NCI-H187 (cell line): Measurements from ENCODE around the gene TMED8.
"Not testable (repeated sequence)": the region's sequence is repeated elsewhere in the genome, so short reads cannot be mapped to it uniquely, and the experiment has no call there.

Experiments
- DNase-seq, 2 experiments: peaks; one replicate each; lab custom pipeline; 2025; lab: John Stamatoyannopoulos, UW

Gene TMED8

DNA sequence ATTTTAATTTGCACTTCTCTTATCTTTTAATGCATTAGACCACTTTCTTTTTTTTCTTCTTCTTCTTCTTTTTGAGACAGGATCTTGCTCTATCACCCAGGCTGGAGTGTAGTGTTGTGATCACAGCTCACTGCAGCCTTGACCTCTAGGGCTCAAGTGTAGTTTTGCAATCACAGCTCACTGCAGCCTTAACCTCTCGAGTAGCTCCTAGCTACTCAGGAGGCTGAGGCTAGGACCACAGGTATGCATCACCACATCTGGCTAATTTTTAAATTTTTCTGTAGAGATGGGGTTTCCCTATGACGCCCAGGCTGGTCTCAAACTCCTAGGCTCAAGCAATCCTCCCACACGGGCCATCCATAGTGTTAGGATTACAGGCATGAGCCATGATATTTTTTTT lies 12.7 kb downstream of the TMED8 start:
- no peak for DNase-seq

DNA sequence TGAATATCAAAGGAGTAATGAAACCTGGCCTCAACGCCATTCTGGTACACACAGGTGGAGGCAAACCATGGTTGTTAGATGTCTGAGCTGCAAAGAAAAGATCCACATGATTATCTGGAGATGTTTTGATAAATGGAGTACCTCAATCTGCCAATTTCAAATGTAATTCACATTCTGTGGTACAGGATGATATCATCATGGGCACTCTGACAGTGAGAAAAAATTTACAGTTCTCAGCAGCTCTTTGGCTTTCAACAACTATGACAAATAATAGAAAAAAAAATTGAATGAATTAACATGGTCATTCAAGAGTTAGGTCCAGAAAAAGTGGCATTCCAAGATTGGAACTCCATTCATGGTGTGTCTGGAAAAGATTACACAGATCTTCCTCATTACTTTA lies 17.3 kb downstream of the TMED8 start:
- no peak for DNase-seq

DNA sequence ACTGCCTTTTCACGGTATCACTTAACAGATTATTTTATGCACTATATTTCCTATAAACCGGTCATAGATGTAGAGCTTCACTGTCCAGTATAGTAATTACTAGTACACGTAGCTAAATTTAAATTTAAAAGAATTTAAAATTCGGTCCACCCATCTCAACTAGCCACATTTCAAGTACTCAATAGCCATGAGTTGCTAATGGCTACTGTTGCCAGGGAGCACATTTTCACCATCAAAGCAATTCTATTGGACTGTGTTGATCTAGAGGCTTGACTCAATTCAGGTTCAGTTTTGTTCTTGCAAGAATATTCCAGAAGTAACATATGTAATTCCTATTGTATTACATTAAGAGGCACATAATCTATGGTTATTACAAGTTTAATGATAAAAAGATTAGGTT lies 20.0 kb downstream of the TMED8 start:
- DNase-seq = no peak

DNA sequence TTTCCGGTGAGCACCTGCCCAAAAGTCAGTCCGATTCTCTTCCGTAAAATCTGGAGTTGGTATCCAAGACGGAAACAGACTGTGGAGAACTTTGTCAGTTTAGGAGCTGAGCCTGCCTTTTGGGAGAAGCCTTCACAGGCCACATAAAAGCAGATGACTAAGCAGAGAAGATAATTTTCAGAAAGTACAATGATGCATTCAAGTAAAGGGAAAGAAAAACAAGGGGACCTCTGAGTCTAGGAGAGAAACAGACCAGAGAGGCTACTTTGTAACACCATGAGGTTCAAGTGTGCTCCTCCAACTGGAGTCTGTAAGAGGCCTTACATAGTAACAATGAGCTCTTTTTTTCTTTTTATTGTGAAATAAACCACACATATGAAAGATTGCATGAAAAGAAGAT lies 21.1 kb downstream of the TMED8 start:
- no peak for DNase-seq

DNA sequence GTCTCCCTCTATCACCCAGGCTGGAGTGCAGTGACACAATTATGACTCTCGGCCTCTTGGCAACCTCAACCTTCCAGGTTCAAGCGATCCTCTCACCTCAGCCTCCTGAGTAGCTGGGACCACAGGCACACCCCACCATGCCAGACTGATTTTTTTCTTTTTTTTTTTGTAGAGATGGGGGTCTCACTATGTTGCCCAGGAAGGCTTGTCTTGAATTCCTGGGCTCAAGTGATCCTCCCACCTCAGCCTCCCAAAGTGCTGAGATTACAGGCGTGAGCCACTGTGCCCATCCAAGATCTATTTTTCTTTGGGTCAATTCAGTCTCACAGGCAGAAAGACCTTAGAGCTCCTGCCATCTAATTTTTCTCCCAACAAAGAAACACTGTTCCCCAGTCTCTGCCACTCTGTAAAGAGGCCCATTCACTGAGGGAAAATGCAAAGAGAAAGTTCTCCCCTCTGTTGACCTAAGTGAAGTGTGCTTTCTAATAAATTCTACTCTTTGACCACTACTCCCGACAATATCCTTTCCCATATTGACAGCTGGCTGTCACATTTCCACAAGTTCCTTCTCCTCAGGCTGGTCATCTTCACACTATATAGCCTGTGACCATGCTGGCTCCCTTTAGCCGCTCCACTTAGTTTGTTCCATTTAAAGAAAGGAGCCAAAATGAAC lies 23.3 kb downstream of the TMED8 start:
- DNase-seq = no peak

DNA sequence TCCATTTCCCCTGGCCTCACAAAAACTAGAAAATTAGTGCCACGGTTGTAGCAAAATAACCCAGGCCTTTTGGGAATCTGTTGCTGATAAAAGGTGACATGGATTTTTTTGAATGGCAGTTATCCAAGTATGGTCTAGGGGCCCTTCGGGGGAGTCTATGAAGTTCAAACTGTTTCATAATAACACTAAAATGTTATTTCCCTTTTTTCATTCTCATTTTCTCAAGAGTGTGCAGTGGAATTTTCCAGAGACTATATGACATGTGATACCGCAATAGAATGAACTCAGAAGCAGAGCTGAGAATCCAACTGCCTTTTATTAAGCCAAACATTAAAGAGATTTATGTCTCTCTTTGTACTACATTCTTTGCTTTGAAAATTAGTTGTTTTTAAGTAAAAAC lies 29.1 kb downstream of the TMED8 start:
- no peak for DNase-seq

DNA sequence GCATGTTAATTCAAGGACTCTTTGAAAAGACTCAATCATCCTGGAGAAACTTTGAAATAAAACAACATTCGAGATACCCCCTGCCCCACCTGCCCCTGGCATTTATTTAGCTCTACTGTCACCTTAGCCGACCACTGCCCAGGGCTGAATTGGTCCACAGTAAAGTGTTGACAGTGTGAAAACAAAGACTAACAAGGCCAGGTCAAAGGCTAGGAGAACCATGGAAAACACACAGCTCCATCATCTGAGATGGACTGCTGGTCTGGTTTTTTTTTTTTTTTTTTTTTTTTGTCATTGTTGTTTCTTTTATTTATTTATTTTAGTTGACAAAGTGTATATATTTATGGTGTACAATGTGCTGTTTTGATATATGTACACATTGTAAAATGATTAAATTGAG lies 30.4 kb downstream of the TMED8 start:
- DNase-seq = no peak

DNA sequence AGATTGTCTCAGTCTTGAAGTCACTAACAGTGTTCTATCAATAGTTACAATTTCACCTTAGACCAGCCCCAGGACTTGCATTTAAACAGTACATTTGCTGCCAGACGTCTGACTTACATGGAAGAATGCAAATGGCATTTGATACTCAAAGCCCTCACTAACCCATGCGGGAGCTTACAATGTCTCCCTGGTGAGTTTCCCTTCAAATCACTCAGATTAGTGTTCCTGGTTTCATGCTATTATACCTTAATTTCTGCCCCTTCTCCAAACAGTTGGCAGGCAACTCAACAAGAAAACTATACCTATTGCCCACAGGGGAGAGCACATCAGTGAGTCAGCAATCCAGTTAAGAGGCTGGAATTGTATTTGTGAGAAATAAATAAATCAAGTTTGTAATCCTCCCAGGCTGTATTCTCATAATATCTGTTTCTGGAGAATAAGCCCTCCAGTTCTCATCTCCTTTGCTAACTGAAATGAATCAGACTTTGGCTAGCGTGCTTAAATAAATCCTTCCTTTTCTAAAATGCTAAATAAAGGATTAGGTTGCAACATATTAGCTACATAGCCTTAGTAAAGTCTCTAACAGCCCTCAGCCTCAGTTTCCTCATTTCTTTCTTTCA lies 32.4 kb downstream of the TMED8 start:
- DNase-seq = no peak

DNA sequence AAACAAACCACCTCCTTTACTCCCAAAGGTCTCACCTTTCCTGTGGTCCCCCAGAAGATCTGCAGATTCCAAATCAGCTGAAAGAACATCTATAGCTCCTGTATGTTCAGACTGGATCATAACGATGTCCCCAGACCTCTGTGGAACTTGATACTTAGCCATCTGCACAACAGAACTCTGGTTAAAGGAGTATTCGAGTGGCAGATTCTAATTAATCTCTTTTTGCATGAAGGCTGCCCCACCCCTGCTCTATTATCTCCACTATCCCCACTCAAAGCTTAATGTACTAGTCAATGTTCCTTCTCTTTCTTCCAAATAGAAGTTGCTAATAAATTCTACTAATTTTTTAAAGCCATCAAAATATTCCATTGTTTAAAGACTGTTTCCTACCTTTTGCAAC lies 33.2 kb downstream of the TMED8 start:
- peak; percentile 34 to 42 for DNase-seq

DNA sequence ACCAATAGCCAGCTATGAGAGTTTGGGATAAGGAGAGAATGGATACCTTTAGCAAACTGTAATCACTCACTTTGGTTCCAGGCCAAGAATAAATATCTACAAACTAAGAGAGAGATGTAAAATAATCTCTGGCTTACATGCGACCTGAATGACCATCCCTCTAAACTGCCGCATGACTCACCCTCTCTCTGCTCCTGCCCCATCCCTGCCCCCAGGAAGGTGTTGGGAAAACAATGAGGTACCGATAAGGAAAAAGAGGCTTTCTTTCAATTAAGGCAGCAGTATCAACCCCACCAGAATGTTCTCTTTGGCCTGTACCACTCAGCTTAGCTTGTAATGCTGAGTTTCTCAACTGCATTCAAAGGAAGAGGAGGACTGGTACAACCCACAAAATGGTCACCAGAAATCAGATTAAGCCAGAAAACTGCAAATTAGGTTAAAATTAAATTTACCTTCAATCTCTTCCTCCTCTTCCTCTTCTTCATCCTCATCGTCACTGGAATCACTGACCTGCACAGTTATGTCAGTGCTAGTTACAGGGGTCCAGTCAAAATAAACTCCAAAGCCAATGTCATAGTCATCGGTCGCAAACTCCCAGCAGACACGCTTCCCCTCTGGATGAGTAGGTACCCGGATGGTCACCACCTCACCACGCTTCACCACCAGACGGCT lies 34.0 kb downstream of the TMED8 start:
- DNase-seq = no peak

DNA sequence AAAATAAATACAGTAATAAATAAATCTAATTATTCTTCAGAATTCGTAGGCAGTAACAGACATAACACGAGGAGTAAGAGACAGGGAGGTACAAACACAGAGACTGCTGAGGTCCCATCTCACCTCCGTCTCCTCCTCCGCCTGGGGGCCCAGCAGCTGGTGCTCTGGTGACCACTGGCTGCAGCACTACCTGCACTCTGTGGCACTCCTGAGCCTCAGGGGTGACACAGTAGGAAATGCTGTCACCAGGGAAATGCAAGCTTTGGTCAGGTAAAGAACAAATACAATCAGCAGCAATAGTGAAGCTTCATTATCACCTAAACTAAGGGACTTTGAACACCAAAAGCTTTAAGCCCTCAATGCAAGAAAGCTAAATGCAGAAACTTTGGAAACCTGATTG lies 36.5 kb downstream of the TMED8 start:
- DNase-seq = no peak

DNA sequence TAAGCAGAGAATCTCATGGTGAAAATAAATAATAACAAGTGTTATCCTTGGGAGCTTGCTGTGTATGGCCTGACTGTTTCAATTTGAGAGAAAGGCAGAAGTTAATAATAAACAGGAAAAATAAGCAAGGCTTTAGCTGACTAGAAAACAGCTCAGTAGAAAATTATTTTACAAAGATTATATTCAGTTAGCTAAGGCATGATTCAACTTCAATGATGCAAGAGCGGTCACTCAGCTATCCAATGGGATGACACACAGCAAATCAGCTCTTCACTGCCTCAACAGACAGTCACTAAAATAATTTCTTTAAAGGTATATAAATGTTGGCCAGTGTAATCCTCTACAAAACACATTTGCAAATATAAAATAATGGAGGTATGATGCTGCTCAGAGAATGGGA lies 37.5 kb downstream of the TMED8 start:
- DNase-seq = no peak

DNA sequence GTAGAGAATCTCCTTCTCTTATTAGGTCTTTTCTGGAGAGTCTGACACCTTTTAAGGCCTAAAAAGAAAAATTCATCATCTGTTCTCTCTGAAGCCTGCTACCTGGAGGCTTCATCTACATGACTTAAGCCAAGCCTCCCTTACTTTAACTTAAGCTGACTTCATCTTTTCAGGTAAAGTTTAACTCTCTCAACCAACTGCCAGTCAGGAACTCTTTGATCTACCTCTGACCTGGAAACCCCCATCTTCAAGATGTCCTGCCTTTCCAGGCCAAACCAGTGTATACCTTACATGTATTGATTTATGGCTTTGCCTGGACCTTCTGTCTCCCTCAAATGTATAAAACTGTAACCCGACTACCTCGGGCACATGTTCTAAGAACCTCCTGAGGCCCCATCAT lies 38.6 kb downstream of the TMED8 start:
- DNase-seq = no peak

DNA sequence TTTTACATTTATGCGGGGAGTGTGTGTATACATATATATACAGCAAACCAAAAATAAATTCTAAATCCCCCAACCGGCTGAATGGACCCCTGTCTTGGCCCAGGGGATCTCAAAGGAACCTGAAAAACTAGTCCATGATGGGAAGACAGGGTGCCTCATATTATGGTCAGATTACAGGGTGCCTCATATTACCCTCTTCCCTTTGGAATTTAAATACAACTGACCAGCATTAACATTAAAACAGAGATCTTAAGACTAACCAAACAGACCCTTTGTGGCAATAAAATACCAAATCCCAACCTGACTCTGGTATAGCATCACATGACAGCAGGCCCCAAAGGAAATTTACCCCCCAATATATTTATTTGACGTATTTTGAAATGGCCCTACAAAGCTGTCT lies 39.0 kb downstream of the TMED8 start:
- no peak for DNase-seq

DNA sequence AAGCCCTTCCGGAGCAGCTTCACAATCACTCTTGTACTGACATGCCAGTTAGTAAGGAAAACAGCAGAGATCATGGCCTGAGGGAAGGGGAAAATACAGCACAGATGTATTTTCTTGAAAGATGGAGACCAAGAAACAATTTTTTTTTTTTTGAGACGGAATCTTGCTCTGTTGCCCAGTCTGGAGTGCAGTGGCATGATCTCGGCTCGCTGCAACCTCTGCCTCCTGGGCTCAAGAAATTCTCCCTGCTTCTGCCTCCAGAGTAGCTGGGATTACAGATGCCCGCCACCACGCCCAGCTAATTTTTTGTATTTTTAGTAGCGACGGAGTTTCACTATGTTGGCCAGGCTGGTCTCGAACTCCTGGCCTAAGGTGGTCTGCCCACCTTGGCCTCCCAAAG lies 39.6 kb downstream of the TMED8 start:
- not testable (repeated sequence) for DNase-seq

DNA sequence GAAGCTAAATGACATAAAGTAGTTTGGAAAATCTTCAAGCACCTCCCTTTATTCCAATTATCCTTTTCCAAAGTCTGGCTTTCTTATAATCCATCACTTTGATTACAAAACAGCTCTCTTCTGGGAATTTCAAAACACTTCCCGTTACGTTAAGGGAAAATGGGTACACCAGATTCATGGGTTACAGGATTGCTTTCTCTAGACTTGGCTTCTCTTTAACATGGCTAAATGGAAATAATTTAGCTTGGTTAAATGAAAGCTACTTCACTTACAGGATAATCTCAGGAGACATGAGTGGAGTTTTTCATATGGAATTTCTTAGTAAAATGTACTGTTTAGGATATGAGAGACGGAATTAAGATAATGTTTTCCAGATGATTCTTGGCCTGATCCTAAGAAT lies 41.3 kb downstream of the TMED8 start:
- DNase-seq = no peak

DNA sequence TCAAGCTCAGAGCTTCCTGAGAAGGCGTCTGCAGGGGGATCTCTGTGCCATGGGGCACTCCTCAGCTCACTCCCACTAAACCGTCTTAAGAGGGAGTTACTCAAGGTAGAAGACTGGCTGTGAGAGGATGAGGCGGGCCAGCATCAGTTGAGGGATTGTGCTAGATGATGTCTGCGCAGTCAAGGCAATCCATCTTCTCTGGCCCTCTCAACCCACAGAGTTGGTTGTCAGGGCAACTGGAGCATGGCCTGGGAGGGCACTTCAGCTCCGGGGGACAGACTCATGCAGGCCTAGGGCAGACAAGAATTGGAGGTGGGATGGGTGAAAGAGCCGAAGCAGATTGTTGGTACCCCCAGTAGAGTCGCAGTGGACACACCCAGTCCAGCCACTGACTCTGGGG lies 47.0 kb downstream of the TMED8 start:
- no peak for DNase-seq

DNA sequence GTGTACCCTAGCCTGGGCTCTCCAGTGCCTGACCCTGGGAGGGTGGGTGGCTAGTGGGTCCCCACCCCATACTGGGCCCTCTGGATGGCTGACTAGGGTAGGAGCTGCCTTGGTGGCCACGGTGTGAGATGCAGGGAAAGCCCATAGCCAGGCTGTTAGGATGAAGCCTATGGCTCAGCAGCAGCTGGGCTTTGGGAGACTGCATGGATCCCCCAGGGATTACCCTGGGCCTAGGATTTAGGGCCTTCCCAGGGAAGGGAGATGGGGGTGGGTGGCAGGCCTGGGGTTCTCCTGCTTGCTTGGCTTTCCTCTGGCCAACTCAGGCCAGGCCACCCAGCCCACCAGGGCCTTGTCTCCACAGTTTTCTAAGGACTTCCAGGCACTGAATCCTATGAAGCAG lies 49.8 kb downstream of the TMED8 start:
- no peak for DNase-seq

DNA sequence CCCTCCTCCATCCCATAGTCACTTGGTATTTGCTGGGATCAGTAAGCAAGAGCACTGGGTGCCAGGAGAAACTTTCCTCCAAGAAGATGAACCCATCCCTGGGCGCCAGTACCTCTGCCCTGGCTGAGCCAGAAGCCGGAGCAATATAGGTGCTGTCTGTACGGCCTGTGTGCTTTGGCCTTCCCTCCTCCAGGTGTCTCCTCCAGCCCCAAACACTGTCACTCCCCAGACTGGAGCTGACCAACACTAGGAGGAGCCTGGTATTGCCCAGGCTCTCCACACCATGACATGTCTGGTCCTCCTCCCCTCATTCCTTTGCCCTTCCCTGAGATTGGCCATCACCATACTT lies 51.2 kb downstream of the TMED8 start:
- no peak for DNase-seq

DNA sequence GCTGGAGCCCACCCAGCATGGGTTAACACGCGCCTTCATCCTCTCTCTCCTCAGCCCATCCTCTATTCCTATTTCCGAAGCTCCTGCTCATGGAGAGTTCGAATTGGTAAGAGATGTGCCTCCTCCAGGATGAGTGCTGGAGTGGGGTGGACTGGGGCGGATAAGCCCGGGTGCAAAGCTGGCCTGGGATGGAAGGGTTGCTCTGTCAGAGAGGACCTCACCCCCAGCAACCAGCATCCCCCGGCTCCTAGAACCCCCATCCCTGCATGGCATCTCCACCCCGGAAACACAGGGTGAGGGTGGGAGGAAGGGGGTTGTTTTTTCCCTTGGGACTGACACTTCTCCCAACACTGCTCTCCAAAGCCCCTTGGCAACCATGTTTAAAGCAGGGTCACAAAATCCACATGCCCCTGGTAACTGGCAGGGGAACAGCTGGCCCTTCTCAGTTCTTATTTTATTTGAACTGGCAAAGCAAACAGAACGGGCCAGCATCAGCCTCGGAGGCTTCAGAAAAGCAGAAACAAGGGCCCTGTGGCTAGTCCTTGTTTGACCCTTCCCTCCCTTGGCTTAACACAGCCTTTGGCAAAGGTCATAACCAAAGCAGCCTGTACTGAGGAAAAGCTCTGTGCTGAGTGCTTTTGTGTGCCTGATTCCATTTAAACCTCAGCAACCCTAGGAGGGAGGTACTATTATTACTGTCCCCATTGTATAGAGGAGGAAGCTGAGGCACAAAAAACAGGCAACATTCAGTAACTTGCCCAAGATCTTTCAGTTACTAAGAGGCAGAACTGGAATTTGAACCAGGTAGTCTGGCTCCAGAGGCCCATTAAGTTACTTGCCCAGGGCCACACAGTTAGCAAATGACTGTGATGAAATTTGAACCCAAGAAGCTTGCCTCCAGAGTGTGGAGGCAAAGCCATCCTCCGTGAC lies 51.8 kb downstream of the TMED8 start:
- DNase-seq = no peak

DNA sequence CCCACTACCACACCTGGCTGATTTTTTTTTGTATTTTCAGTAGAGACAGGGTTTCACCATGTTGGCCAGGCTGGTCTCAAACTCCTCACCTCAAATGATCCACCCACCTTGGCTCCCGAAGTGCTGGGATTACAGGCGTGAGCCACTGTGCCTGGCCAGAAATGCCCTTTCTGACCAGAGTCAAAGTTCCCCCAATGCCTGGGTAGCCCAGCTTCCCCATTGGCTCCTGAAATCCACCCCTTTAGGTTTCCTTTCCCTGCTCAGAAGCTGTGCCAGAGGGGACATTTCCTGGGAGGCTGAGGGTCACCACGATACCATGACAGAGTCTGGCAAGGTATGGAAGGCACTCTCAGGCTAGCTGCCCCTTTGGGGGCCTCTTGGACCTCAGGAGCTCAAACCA lies 52.6 kb downstream of the TMED8 start:
- no peak for DNase-seq

DNA sequence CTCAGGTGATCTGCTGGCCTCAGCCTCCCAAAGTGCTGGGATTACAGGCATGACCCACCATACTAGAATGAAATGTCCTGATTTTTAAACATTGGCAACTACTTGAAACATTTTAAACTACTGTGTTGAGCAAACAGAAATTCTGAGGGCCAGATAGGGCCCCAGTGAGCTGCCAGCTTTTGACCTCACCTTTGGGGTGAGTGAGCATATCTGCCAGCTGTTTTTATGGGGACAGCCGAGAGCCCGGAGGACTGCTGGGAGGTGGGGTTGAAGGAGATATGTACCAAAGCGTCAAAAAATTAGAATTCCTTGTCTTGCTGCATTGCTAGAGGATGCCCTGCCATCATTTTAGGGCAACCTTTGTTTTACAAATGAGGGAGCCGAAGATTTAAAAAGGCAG lies 53.3 kb downstream of the TMED8 start:
- no peak for DNase-seq

DNA sequence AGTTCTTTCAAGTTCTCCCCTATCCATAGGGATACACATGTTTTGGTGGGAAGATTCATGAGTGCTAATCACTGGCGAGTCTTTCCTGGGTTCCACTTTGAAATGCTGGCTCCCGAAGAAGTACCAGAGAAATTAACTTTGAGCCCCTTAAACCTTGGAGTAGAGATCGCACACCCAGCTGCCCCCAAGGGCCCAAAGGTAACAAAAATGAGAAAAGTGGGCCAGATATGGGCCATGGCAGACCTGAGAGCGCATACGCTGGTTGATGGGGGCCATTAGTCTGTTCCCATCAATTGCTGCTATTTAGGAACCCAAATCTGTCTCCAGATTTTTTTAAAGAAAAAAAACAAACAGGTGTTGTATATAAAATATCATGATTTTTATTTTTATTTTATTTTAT lies 53.9 kb downstream of the TMED8 start:
- no peak for DNase-seq
